HG02759 (cell line): Measurements from ENCODE around the gene LRP2.
"Not testable (repeated sequence)": the region's sequence is repeated elsewhere in the genome, so short reads cannot be mapped to it uniquely, and the experiment has no call there.

Experiments
- ATAC-seq: cut with Tn5 transposase; IDR thresholded peaks from one replicate; pipeline ENCODE4 v1.9.1; 2021; ENCODE audit warnings: mild to moderate bottlenecking, moderate library complexity; ENCODE audit not compliant: unreplicated experiment

LRP2 gene

GRCh38 chr2:169362118-169362893, at the start of gene LRP2:
Gene LRP2, minus strand, starts transcription at chr2:169362534. Its CDS starts 135 bp downstream, at chr2:169362399.
- no peak for ATAC-seq

GRCh38 chr2:169406891-169407290, 44.6 kb upstream of the LRP2 start:
- no peak for ATAC-seq

GRCh38 chr2:169399491-169399890, 37.2 kb upstream of the LRP2 start:
- not testable (repeated sequence) for ATAC-seq

GRCh38 chr2:169397697-169398096, 35.4 kb upstream of the LRP2 start:
- no peak for ATAC-seq

- ATAC-seq, result no peak
These were observed 33.6 kb upstream of the LRP2 start for GRCh38 chr2:169395821-169396374.

- no peak for ATAC-seq
These were observed 30.8 kb upstream of the LRP2 start for GRCh38 chr2:169393068-169393590.

GRCh38 chr2:169391236-169391635, 28.9 kb upstream of the LRP2 start:
- ATAC-seq, result no peak

GRCh38 chr2:169388161-169388560, 25.8 kb upstream of the LRP2 start:
- ATAC-seq, result no peak

GRCh38 chr2:169386722-169387121, 24.4 kb upstream of the LRP2 start:
- no peak for ATAC-seq

- no peak for ATAC-seq
These were observed 22.5 kb upstream of the LRP2 start for GRCh38 chr2:169384816-169385215.

GRCh38 chr2:169372561-169372960, 10.2 kb upstream of the LRP2 start:
- no peak for ATAC-seq

GRCh38 chr2:169366066-169366465, 3.7 kb upstream of the LRP2 start:
- ATAC-seq, result no peak

GRCh38 chr2:169365029-169365480, 2.7 kb upstream of the LRP2 start:
- peak; percentile 56 for ATAC-seq

- ATAC-seq, result peak; percentile 56
These were observed 1.3 kb upstream of the LRP2 start for GRCh38 chr2:169363560-169364150.

GRCh38 chr2:169362894-169363559, 693 bp upstream of the LRP2 start:
- no peak for ATAC-seq

- ATAC-seq, result no peak
These were observed 622 bp downstream of the LRP2 start for GRCh38 chr2:169361706-169362117.

GRCh38 chr2:169360984-169361705, 1.2 kb downstream of the LRP2 start:
- ATAC-seq, result no peak

- no peak for ATAC-seq
These were observed 4.3 kb downstream of the LRP2 start for GRCh38 chr2:169358016-169358415.

GRCh38 chr2:169354244-169354643, 8.1 kb downstream of the LRP2 start:
- ATAC-seq, result no peak

- ATAC-seq, result no peak
These were observed 10.6 kb downstream of the LRP2 start for GRCh38 chr2:169351725-169352124.

GRCh38 chr2:169349535-169349934, 12.8 kb downstream of the LRP2 start:
- no peak for ATAC-seq
